Measurements from ENCODE around the gene COX6B1. TPM values are rescaled to one million over a fixed set of nuclear protein-coding genes. Genes with fewer than 3 reads are reported as not detected.

The COX6B1 gene
- total RNA-seq, 1 donor from 2014 or later, result 334 TPM

DNA sequence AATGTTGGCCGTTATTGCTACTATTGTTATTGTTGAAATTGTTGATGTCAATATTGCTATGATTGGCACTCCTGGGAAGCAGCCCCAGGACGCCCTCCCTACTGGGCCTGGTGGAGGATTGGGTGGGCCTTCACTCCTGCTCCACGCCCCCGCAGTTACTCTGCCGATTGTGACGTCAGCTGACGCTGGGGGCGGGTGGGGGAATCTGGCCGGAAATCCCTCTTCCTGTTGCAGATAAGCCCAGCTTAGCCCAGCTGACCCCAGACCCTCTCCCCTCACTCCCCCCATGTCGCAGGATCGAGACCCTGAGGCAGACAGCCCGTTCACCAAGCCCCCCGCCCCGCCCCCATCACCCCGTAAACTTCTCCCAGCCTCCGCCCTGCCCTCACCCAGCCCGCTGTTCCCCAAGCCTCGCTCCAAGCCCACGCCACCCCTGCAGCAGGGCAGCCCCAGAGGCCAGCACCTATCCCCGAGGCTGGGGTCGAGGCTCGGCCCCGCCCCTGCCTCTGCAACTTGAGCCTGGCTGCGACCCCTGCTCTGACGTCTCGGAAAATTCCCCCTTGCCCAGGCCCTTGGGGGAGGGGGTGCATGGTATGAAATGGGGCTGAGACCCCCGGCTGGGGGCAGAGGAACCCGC, 6.5 kb upstream of the COX6B1 start, which contains the start of gene ETV2:
Gene ETV2 (plus strand): TSS at position 231 of the 637 bp plus-strand sequence. CDS start 716 bp downstream, outside the sequence.
- Mint-ChIP-seq H3K36me3 (ENCODE audit: low read depth) (peaks cover 16% of the 10 kb centered on the region), H3K9me3 (no peaks in the 10 kb centered on the region), H3K27ac (no peak within 1 kb of the TSS), H3K4me1 (peaks cover 27% of the 10 kb centered on the region), H3K4me3 (peak within 1 kb of the TSS; percentile 86), H3K27me3 (no peaks in the 10 kb centered on the region)
- DNase-seq, result peak; percentile 25
- CTCF ChIA-PET, result no interaction called here
- POLR2A ChIA-PET, result interaction anchor here (1.6 to 2.4 kb wide), 2 partner anchors 29 to 295 kb away, joined by 6 to 8 read pairs; partner anchors contain the start of genes FFAR1 and HAUS5
- intact Hi-C loops (cut with micrococcal nuclease), result loop anchor here (5.0 to 10.0 kb wide), 3 partner anchors 94 to 473 kb away; partner anchors contain the start of genes OVOL3, POLR2I, TBCB and THAP8
- no peak for ATAC-seq (ENCODE audit: low read depth)
- no peak for TF ChIP-seq CTCF (IDR thresholded peaks at IDR 0.05)

GRCh38 chr19:35642312-35642711, 5.8 kb upstream of the COX6B1 start:
- Mint-ChIP-seq H3K9me3 (no peaks in the 10 kb centered on the region), H3K4me1 (peaks cover 27% of the 10 kb centered on the region), H3K27ac (no peak overlapping the region), H3K27me3 (no peaks in the 10 kb centered on the region), H3K36me3 (ENCODE audit: low read depth) (peaks cover 10% of the 10 kb centered on the region), H3K4me3 (peak overlapping the region; percentile 86)
- ATAC-seq (ENCODE audit: low read depth) (no peak), DNase-seq (no peak)
- no peak for TF ChIP-seq CTCF (IDR thresholded peaks at IDR 0.05)
- CTCF ChIA-PET, result interaction anchor here (0.8 kb wide), 1 partner anchor 30 kb away, joined by 3 read pairs; the partner anchor contains the start of gene HAUS5
- POLR2A ChIA-PET, result interaction anchor here (0.7 to 2.4 kb wide), 5 partner anchors 13 to 372 kb away, joined by 4 to 8 read pairs (median 7); partner anchors contain the start of genes ALKBH6, FFAR1 and HAUS5
- intact Hi-C loops (cut with micrococcal nuclease), result loop anchor here (5.0 to 10.0 kb wide), 3 partner anchors 95 to 472 kb away; partner anchors contain the start of genes OVOL3, POLR2I, TBCB and THAP8

GRCh38 chr19:35642798-35643254, 5.3 kb upstream of the COX6B1 start:
- CTCF ChIA-PET, result interaction anchor here (0.8 kb wide), 1 partner anchor 30 kb away, joined by 3 read pairs; the partner anchor contains the start of gene HAUS5

GRCh38 chr19:35643255-35644205, 4.6 kb upstream of the COX6B1 start:
- DNase-seq, result peak; percentile 81
- intact Hi-C loops (cut with micrococcal nuclease), result loop anchor here (1.0 to 10.0 kb wide), 7 partner anchors 15 to 471 kb away; partner anchors contain the start of genes HAUS5, IGFLR1, OVOL3 and POLR2I
- Mint-ChIP-seq H3K27ac (peak overlapping the region; percentile 78), H3K36me3 (ENCODE audit: low read depth) (peaks cover 5% of the 10 kb centered on the region), H3K27me3 (no peaks in the 10 kb centered on the region), H3K4me1 (peaks cover 37% of the 10 kb centered on the region), H3K4me3 (peak overlapping the region; percentile 86), H3K9me3 (no peaks in the 10 kb centered on the region)
- CTCF ChIA-PET, result interaction anchor here (0.8 kb wide), 1 partner anchor 31 kb away, joined by 3 read pairs; the partner anchor contains the start of gene HAUS5
- POLR2A ChIA-PET, result interaction anchor here (0.6 to 2.4 kb wide), 15 partner anchors 14 to 472 kb away, joined by 3 to 19 read pairs (median 4); partner anchors contain the start of genes ALKBH6, FFAR1, HAUS5 and IGFLR1
- TF ChIP-seq CTCF (IDR thresholded peaks at IDR 0.05), result no peak
- peak; percentile 47 for ATAC-seq (ENCODE audit: low read depth)

More at GRCh38 chr19:35642798-35643254, 5.3 kb upstream of the COX6B1 start:
- intact Hi-C loops (cut with micrococcal nuclease), result loop anchor here (1.0 to 10.0 kb wide), 4 partner anchors 31 to 472 kb away; partner anchors contain the start of genes HAUS5, OVOL3, POLR2I and TBCB
- ATAC-seq (ENCODE audit: low read depth), result no peak
- TF ChIP-seq CTCF (IDR thresholded peaks at IDR 0.05), result no peak
- H3K27ac Mint-ChIP-seq, result no peak overlapping the region
- H3K36me3 Mint-ChIP-seq (ENCODE audit: low read depth), result peaks cover 4% of the 10 kb centered on the region
- peaks cover 30% of the 10 kb centered on the region for H3K4me1 Mint-ChIP-seq
- POLR2A ChIA-PET, result interaction anchor here (0.7 to 2.4 kb wide), 8 partner anchors 13 to 472 kb away, joined by 3 to 10 read pairs (median 7); partner anchors contain the start of genes ALKBH6, FFAR1, HAUS5 and POLR2I
- no peaks in the 10 kb centered on the region for H3K9me3 Mint-ChIP-seq
- DNase-seq, result no peak
- H3K27me3 Mint-ChIP-seq, result no peaks in the 10 kb centered on the region
- peak overlapping the region; percentile 86 for H3K4me3 Mint-ChIP-seq
